B cell (primary cell): ENCODE data around the gene SYNGAP1. TPM values are rescaled to one million over a fixed set of nuclear protein-coding genes. Genes with fewer than 3 reads are reported as not detected.

Experiments used
- ATAC-seq: fragments of 200-7000 bp; cut with Tn5 transposase; one replicate; pipeline ENCODE4 v1.10.0; 2021; ENCODE audit warnings: low read depth, mild to moderate bottlenecking, moderate number of reproducible peaks, moderate library complexity
- CTCF ChIA-PET: fragments of 350-600 bp; sonication (Branson Sonifier 250); formaldehyde crosslinking; loops from one replicate; lab custom pipeline; 2021; ENCODE audit warnings: antibody characterized with exemption, inconsistent platforms; lab: Charles Lee
- POLR2A ChIA-PET: fragments of 350-600 bp; sonication (Branson Sonifier 250); formaldehyde crosslinking; loops from one replicate; lab custom pipeline; 2021; ENCODE audit warnings: antibody characterized with exemption; lab: Charles Lee
- DNase-seq: peaks from one replicate; pipeline ENCODE4 v3.0.0; 2013
- H2AFZ ChIP-seq: 2 replicates; pipeline ENCODE4 v1.6.1; 2012; ENCODE audit warnings: mild to moderate bottlenecking, low read depth, low read length; ENCODE audit not compliant: insufficient read depth, poor library complexity, severe bottlenecking
- H3K27ac ChIP-seq, 2 donors: 1 replicate in 1 of 2; 2 replicates in 1 of 2; pipeline ENCODE4 v1.5.1; 2012 to 2013; ENCODE audit warnings: low read length in 2 of 2, mild to moderate bottlenecking in 2 of 2, moderate library complexity in 1 of 2
- H3K27me3 ChIP-seq, 4 experiments: fragments of 200-600 bp in 1 of 4; sonication (generic) in 1 of 4; replicated peaks in 1 of 4; 1 replicate in 2 of 4; 2 replicates in 2 of 4; pipeline versions ENCODE4 v1.6.1 to v1.7.0; 2013 to 2016; ENCODE audit warnings: low read length in 3 of 4, mild to moderate bottlenecking in 2 of 4, mixed read lengths in 1 of 4, moderate library complexity in 1 of 4; ENCODE audit not compliant: insufficient read depth in 4 of 4, control insufficient read depth in 3 of 4; ENCODE audit errors: control extremely low read depth in 1 of 4
- H3K36me3 ChIP-seq, 2 experiments: replicated peaks in 1 of 2; 1 replicate in 1 of 2; 2 replicates in 1 of 2; pipeline versions ENCODE4 v1.6.1 to v1.7.1; 2013; ENCODE audit warnings: low read length in 1 of 2; ENCODE audit not compliant: insufficient read depth in 2 of 2, control insufficient read depth in 1 of 2; ENCODE audit errors: control extremely low read depth in 1 of 2, extremely low read depth in 1 of 2
- H3K4me1 ChIP-seq, 2 donors: fragments of 200-600 bp in 1 of 2; sonication (generic) in 1 of 2; 1 replicate in 1 of 2; 2 replicates in 1 of 2; pipeline versions ENCODE4 v1.5.1 to v1.6.1; 2013 to 2017; ENCODE audit warnings: low read length in 2 of 2; ENCODE audit not compliant: control insufficient read depth in 2 of 2, insufficient read depth in 2 of 2
- H3K4me2 ChIP-seq: replicated peaks from 2 replicates; pipeline ENCODE3; 2012; ENCODE audit warnings: mild to moderate bottlenecking, low read depth, low read length; ENCODE audit not compliant: poor library complexity, severe bottlenecking
- H3K4me3 ChIP-seq, 5 experiments: fragments of 200-600 bp in 1 of 5; sonication (generic) in 1 of 5; 1 replicate in 3 of 5; 2 replicates in 2 of 5; pipeline versions ENCODE4 v1.5.1 to v1.7.0; 2011 to 2016; ENCODE audit warnings: low read length in 4 of 5, mild to moderate bottlenecking in 4 of 5, low read depth in 2 of 5, control low read depth in 1 of 5, moderate library complexity in 1 of 5; ENCODE audit not compliant: insufficient read depth in 1 of 5; ENCODE audit errors: control extremely low read depth in 1 of 5, extremely low read depth in 1 of 5
- H3K79me2 ChIP-seq: fragments of 200-600 bp; sonication (generic); one replicate; pipeline ENCODE4 v1.6.0; 2016; ENCODE audit warnings: low read length; ENCODE audit not compliant: control insufficient read depth, insufficient read depth
- H3K9ac ChIP-seq: fragments of 200-600 bp; sonication (generic); 2 replicates; pipeline ENCODE4 v1.6.1; 2017; ENCODE audit warnings: mild to moderate bottlenecking, low read length, moderate library complexity
- H3K9me3 ChIP-seq, 3 donors: one replicate each; pipeline versions ENCODE4 v1.6.1 to v1.7.1; 2013; ENCODE audit warnings: low read length in 2 of 3; ENCODE audit not compliant: control insufficient read depth in 2 of 3, insufficient read depth in 1 of 3; ENCODE audit errors: control extremely low read depth in 1 of 3
- H4K20me1 ChIP-seq: 2 replicates; pipeline ENCODE4 v1.6.0; 2012; ENCODE audit warnings: mild to moderate bottlenecking, low read length; ENCODE audit not compliant: insufficient read depth, control insufficient read depth, poor library complexity, severe bottlenecking
- H3K27ac Mint-ChIP-seq: one replicate; pipeline ENCODE4 v1.8.0; 2021; ENCODE audit warnings: mixed read lengths
- H3K27me3 Mint-ChIP-seq: one replicate; pipeline ENCODE4 v1.8.0; 2021; ENCODE audit warnings: mixed read lengths
- H3K4me1 Mint-ChIP-seq: one replicate; pipeline ENCODE4 v1.8.0; 2021; ENCODE audit warnings: mixed read lengths
- H3K4me3 Mint-ChIP-seq: one replicate; pipeline ENCODE4 v1.8.0; 2021; ENCODE audit warnings: mixed read lengths
- H3K9me3 Mint-ChIP-seq: one replicate; pipeline ENCODE4 v1.8.0; 2022; ENCODE audit warnings: mixed read lengths; ENCODE audit not compliant: insufficient read depth
- CTCF ChIP-seq: fragments of 200-600 bp; IDR thresholded peaks from one replicate; pipeline ENCODE4 v1.8.0; 2022; ENCODE audit warnings: antibody characterized with exemption, mild to moderate bottlenecking
- EZH2 ChIP-seq: IDR thresholded peaks from 2 replicates; pipeline ENCODE4 v1.6.1; 2012; ENCODE audit warnings: borderline replicate concordance, low read depth, mild to moderate bottlenecking, moderate library complexity, low read length; ENCODE audit not compliant: insufficient read depth, poor library complexity, severe bottlenecking
- WGBS: methylation state at CpG from one replicate; pipeline ENCODE4 v1.1.5; 2013; ENCODE audit warnings: missing lambda C conversion rate; ENCODE audit not compliant: insufficient coverage; 5-methylcytosine and 5-hydroxymethylcytosine counted together
- intact Hi-C: fragments of 100-400 bp; cut with micrococcal nuclease; formaldehyde crosslinking; loops from one replicate; pipeline ENCODE4 v1.10.0; 2022
- polyA plus RNA-seq: library from polyadenylated mRNA; depleted of rRNA; stranded (reverse); fragments of >200 nt; gene quantifications from 2 replicates; pipeline ENCODE4 v1.2.3, GENCODE V29; 2012
- total RNA-seq, 2 donors: library from RNA; stranded (reverse); fragments of 120-200 nt in 1 of 2; gene quantifications; 1 replicate in 1 of 2; 2 replicates in 1 of 2; pipeline versions ENCODE4 v1.2.3 to v1.2.4, GENCODE V29; 2013 to 2022

SYNGAP1 gene
- total and polyA plus RNA-seq, 2 donors (not counting 1 experiment from before 2014, with no cell fraction given): 18.6 to 43.0 TPM

- H3K4me3 ChIP-seq: peak overlapping the region in 4 of 5 experiments; percentile 23 to 36 (median 28)
- CTCF ChIA-PET: interaction anchor here (0.5 to 2.5 kb wide), 26 partner anchors 16 to 217 kb away, joined by 3 to 17 read pairs (median 5); partner anchors contain the start of genes B3GALT4, PFDN6, PHF1 and RPS18
- intact Hi-C loops: loop anchor here (1.0 to 5.0 kb wide), 13 partner anchors 19 to 396 kb away; partner anchors contain the start of genes CUTA, ITPR3, LEMD2 and PFDN6
Measured at GRCh38 chr6:33390767-33391277, 29.0 kb upstream of the SYNGAP1 start.

More at GRCh38 chr6:33390767-33391277, 29.0 kb upstream of the SYNGAP1 start:
- H3K27ac ChIP-seq: peak overlapping the region; percentile 88
- H2AFZ ChIP-seq: peak overlapping the region; percentile 49
- no peaks in the 10 kb centered on the region for H3K9me3 ChIP-seq
- Mint-ChIP-seq H3K4me1 (peaks cover 23% of the 10 kb centered on the region), H3K27me3 (no peaks in the 10 kb centered on the region), H3K27ac (peak overlapping the region; percentile 95), H3K9me3 (no peaks in the 10 kb centered on the region), H3K4me3 (peak overlapping the region; percentile 80)
- no peaks in the 10 kb centered on the region for H3K36me3 ChIP-seq
- peaks cover 12 to 18% of the 10 kb centered on the region in 2 donors for H3K4me1 ChIP-seq
- H3K79me2 ChIP-seq: peaks cover 17% of the 10 kb centered on the region
- WGBS: 43% methylated on average over 3 of the region's 9 CpGs
- H3K27me3 ChIP-seq: no peaks in the 10 kb centered on the region
- ATAC-seq (no peak), DNase-seq (no peak)
- no peak for TF ChIP-seq EZH2
- TF ChIP-seq CTCF: no peak
- POLR2A ChIA-PET: interaction anchor here (0.6 to 1.2 kb wide), 6 partner anchors 20 to 114 kb away, joined by 3 to 7 read pairs (median 4); partner anchors contain the start of genes B3GALT4 and PHF1
- H4K20me1 ChIP-seq: no peaks in the 10 kb centered on the region
- H3K4me2 ChIP-seq: peak overlapping the region; percentile 90
- H3K9ac ChIP-seq: peak overlapping the region; percentile 44
